Esophagus muscularis mucosa (tissue), 3 donors: ENCODE results near the gene CISD2.

Source experiments
- CTCF ChIP-seq, 3 experiments: fragments of 200-600 bp in 2 of 3; fragments of 450-650 bp in 1 of 3; sonication (generic) in 2 of 3; IDR thresholded peaks; one replicate each; pipeline ENCODE4 v1.5.1; 2017 to 2019; ENCODE audit warnings: antibody characterized with exemption in 3 of 3, mild to moderate bottlenecking in 2 of 3, moderate library complexity in 1 of 3
- POLR2AphosphoS5 ChIP-seq, 2 donors: sonication (generic); formaldehyde crosslinking; IDR thresholded peaks; one replicate each; pipeline ENCODE4 v1.6.1; 2017; ENCODE audit warnings: antibody characterized with exemption in 2 of 2

GRCh38 chr4:102850370-102850769 is 18.4 kb upstream of the CISD2 start:
- TF ChIP-seq POLR2AphosphoS5 (IDR thresholded peaks at IDR 0.05), result no peak
- TF ChIP-seq CTCF (IDR thresholded peaks at IDR 0.05), result no peak
